ENCODE data around the gene MARF1. TPM values are rescaled to one million over a fixed set of nuclear protein-coding genes. Genes with fewer than 3 reads are reported as not detected.
"Not testable (repeated sequence)": the region's sequence is repeated elsewhere in the genome, so short reads cannot be mapped to it uniquely, and the experiment has no call there.

Gene MARF1
- total RNA-seq, 1 experiment from 2014 or later: 68.1 TPM

GRCh38 chr16:15607700-15608396 lies 35.1 kb downstream of the MARF1 start:
- H3K27me3 ChIP-seq (ENCODE audit: insufficient read depth, low read depth): no peaks in the 10 kb centered on the region
- intact Hi-C loops (cut with micrococcal nuclease; ENCODE audit: unreplicated experiment): no loop called here
- CTCF ChIA-PET: no interaction called here
- POLR2A ChIA-PET (ENCODE audit: unreplicated experiment): no interaction called here
- BruUV-seq (replicated peaks): no TSS peak
- peak overlapping the region; percentile 33; the same call in 1 of the 2 replicates for H3K4me2 ChIP-seq
- peak overlapping the region; percentile 60 for H3K27ac ChIP-seq
- H3K36me3 ChIP-seq (ENCODE audit: low read depth): peaks cover 68% of the 10 kb centered on the region
- no peaks in the 10 kb centered on the region for H3K9me2 ChIP-seq (ENCODE audit: insufficient read depth)
- DNase-seq: peak in 1 of 2 experiments; percentile 78
- H2AFZ ChIP-seq: no peak overlapping the region
- H3K79me2 ChIP-seq (ENCODE audit: low read depth): no peaks in the 10 kb centered on the region
- H3K4me3 ChIP-seq: no peak overlapping the region
- peaks cover 38% of the 10 kb centered on the region for H3K4me1 ChIP-seq (replicated peaks; ENCODE audit: insufficient read depth)
- no peaks in the 10 kb centered on the region for H4K20me1 ChIP-seq (ENCODE audit: insufficient read depth)
- TF ChIP-seq EZH2 (IDR thresholded peaks at IDR 0.05; ENCODE audit: low read depth) (no peak), CTCF (conservative IDR thresholded peaks at IDR 0.05) (no peak)
- no peaks in the 10 kb centered on the region; the same call in 1 of the 2 replicates for H3K9me3 ChIP-seq (ENCODE audit: insufficient read depth, low read depth)
- peaks cover 27% of the 10 kb centered on the region; the same call in 1 of the 2 replicates for H3F3A ChIP-seq (ENCODE audit: insufficient read depth, low read depth)

GRCh38 chr16:15607221-15607699 lies 35.7 kb downstream of the MARF1 start:
- not testable (repeated sequence) for H3K4me2 ChIP-seq

GRCh38 chr16:15606518-15607220 lies 36.3 kb downstream of the MARF1 start:
- TF ChIP-seq CTCF (conservative IDR thresholded peaks at IDR 0.05) (no peak), EZH2 (IDR thresholded peaks at IDR 0.05; ENCODE audit: low read depth) (no peak)
- Histone ChIP-seq H3K79me2 (ENCODE audit: low read depth) (no peaks in the 10 kb centered on the region), H3F3A (ENCODE audit: insufficient read depth, low read depth) (peaks cover 25% of the 10 kb centered on the region; the same call in 1 of the 2 replicates), H3K9me2 (ENCODE audit: insufficient read depth) (no peaks in the 10 kb centered on the region), H3K27ac (no peak overlapping the region), H2AFZ (no peak overlapping the region), H3K4me2 (no peak overlapping the region), H3K4me1 (replicated peaks; ENCODE audit: insufficient read depth) (peaks cover 35% of the 10 kb centered on the region), H3K36me3 (ENCODE audit: low read depth) (peaks cover 69% of the 10 kb centered on the region), H4K20me1 (ENCODE audit: insufficient read depth) (no peaks in the 10 kb centered on the region), H3K9me3 (ENCODE audit: insufficient read depth, low read depth) (no peaks in the 10 kb centered on the region), H3K4me3 (no peak overlapping the region), H3K27me3 (ENCODE audit: insufficient read depth, low read depth) (no peaks in the 10 kb centered on the region)
- no peak for DNase-seq
- intact Hi-C loops (cut with micrococcal nuclease; ENCODE audit: unreplicated experiment): no loop called here
- POLR2A ChIA-PET (ENCODE audit: unreplicated experiment): no interaction called here
- CTCF ChIA-PET: no interaction called here
- BruUV-seq (replicated peaks): no TSS peak

More at GRCh38 chr16:15607221-15607699, 35.7 kb downstream of the MARF1 start:
- H2AFZ ChIP-seq; H3K4me3 ChIP-seq; CTCF ChIA-PET; BruUV-seq (replicated peaks); DNase-seq; H3K27me3 ChIP-seq (ENCODE audit: insufficient read depth, low read depth); H4K20me1 ChIP-seq (ENCODE audit: insufficient read depth); H3K9me2 ChIP-seq (ENCODE audit: insufficient read depth); H3K9me3 ChIP-seq (ENCODE audit: insufficient read depth, low read depth); POLR2A ChIA-PET (ENCODE audit: unreplicated experiment); intact Hi-C loops (cut with micrococcal nuclease; ENCODE audit: unreplicated experiment); H3K79me2 ChIP-seq (ENCODE audit: low read depth): not testable (repeated sequence)
- peak overlapping the region; percentile 60 for H3K27ac ChIP-seq
- peaks cover 69% of the 10 kb centered on the region for H3K36me3 ChIP-seq (ENCODE audit: low read depth)
- peaks cover 25% of the 10 kb centered on the region; the same call in 1 of the 2 replicates for H3F3A ChIP-seq (ENCODE audit: insufficient read depth, low read depth)
- H3K4me1 ChIP-seq (replicated peaks; ENCODE audit: insufficient read depth): peaks cover 35% of the 10 kb centered on the region
